GM18526 (cell line): ENCODE measurements around the gene NEU3.

Source experiments
- POLR2A ChIP-seq: IDR thresholded peaks from 3 replicates; pipeline ENCODE4 v1.6.1; 2011; ENCODE audit not compliant: insufficient read length; ENCODE audit errors: extremely low read depth

NEU3 gene

GRCh38 chr11:74966651-74967050 lies 22.1 kb upstream of the NEU3 start:
- TF ChIP-seq POLR2A = no peak

GRCh38 chr11:74970852-74971395 lies 17.8 kb upstream of the NEU3 start:
- no peak for TF ChIP-seq POLR2A

GRCh38 chr11:74971424-74971823 lies 17.3 kb upstream of the NEU3 start:
- TF ChIP-seq POLR2A = no peak

- no peak for TF ChIP-seq POLR2A
These were observed 10.7 kb upstream of the NEU3 start for GRCh38 chr11:74978041-74978440.

- TF ChIP-seq POLR2A = no peak
These were observed 8.1 kb upstream of the NEU3 start for GRCh38 chr11:74980634-74981033.

- TF ChIP-seq POLR2A = no peak
These were observed 6.8 kb upstream of the NEU3 start for GRCh38 chr11:74981888-74982287.

- TF ChIP-seq POLR2A = no peak
These were observed 4.7 kb upstream of the NEU3 start for GRCh38 chr11:74984070-74984469.

- TF ChIP-seq POLR2A = no peak
These were observed 4.0 kb upstream of the NEU3 start for GRCh38 chr11:74984730-74985129.

- no peak for TF ChIP-seq POLR2A
These were observed 516 bp downstream of the NEU3 start for GRCh38 chr11:74989260-74989638.

GRCh38 chr11:74990941-74991340 lies 2.2 kb downstream of the NEU3 start:
- no peak for TF ChIP-seq POLR2A

GRCh38 chr11:74992852-74993251 lies 4.1 kb downstream of the NEU3 start:
- TF ChIP-seq POLR2A = no peak

- no peak for TF ChIP-seq POLR2A
These were observed 12.2 kb downstream of the NEU3 start for GRCh38 chr11:75000975-75001354.

- TF ChIP-seq POLR2A = no peak
These were observed 13.0 kb downstream of the NEU3 start for GRCh38 chr11:75001686-75002085.

- TF ChIP-seq POLR2A = no peak
These were observed 13.8 kb downstream of the NEU3 start for GRCh38 chr11:75002516-75002915.

GRCh38 chr11:75004215-75004614 lies 15.5 kb downstream of the NEU3 start:
- TF ChIP-seq POLR2A = no peak

- TF ChIP-seq POLR2A = no peak
These were observed 22.6 kb downstream of the NEU3 start for GRCh38 chr11:75011357-75011756.

- no peak for TF ChIP-seq POLR2A
These were observed 23.1 kb downstream of the NEU3 start for GRCh38 chr11:75011872-75012271.

- no peak for TF ChIP-seq POLR2A
These were observed 24.3 kb downstream of the NEU3 start for GRCh38 chr11:75013051-75013450.
